Measurements from ENCODE around the gene MAB21L4.

MAB21L4 gene

GRCh38 chr2:240925191-240925567 lies 29.2 kb upstream of the MAB21L4 start:
- DNase-seq, result peak; percentile 23

GRCh38 chr2:240922982-240923537 lies 27.1 kb upstream of the MAB21L4 start:
- peak; percentile 7 for DNase-seq

- peak; percentile 1 for DNase-seq
These were observed 26.5 kb upstream of the MAB21L4 start for GRCh38 chr2:240922245-240922981.

GRCh38 chr2:240921995-240922244 lies 26.0 kb upstream of the MAB21L4 start:
- DNase-seq, result no peak

- DNase-seq, result peak; percentile 1
These were observed 25.5 kb upstream of the MAB21L4 start for GRCh38 chr2:240921311-240921994.

GRCh38 chr2:240920783-240921231 lies 24.9 kb upstream of the MAB21L4 start:
- peak; percentile 1 for DNase-seq

GRCh38 chr2:240919786-240920782 lies 24.1 kb upstream of the MAB21L4 start:
- peak; percentile 0 for DNase-seq

- peak; percentile 2 for DNase-seq
These were observed 23.3 kb upstream of the MAB21L4 start for GRCh38 chr2:240919161-240919781.

- peak; percentile 0 for DNase-seq
These were observed 22.5 kb upstream of the MAB21L4 start for GRCh38 chr2:240918258-240919091.

- DNase-seq, result peak; percentile 0
These were observed 21.8 kb upstream of the MAB21L4 start for GRCh38 chr2:240917684-240918257.

- no peak for DNase-seq
These were observed 21.2 kb upstream of the MAB21L4 start for GRCh38 chr2:240917009-240917683.

GRCh38 chr2:240916571-240917008 lies 20.6 kb upstream of the MAB21L4 start:
- no peak for DNase-seq

- no peak for DNase-seq
These were observed 19.8 kb upstream of the MAB21L4 start for GRCh38 chr2:240915526-240916341.

- DNase-seq, result no peak
These were observed 18.9 kb upstream of the MAB21L4 start for GRCh38 chr2:240914645-240915525.

GRCh38 chr2:240913810-240914644 lies 18.1 kb upstream of the MAB21L4 start:
- DNase-seq, result peak; percentile 78

GRCh38 chr2:240912878-240913809 lies 17.2 kb upstream of the MAB21L4 start:
- no peak for DNase-seq
